ENCODE results near the gene GOLGA8Q.
"Not testable (repeated sequence)": the region's sequence is repeated elsewhere in the genome, so short reads cannot be mapped to it uniquely, and the experiment has no call there.

GOLGA8Q gene, protein sequence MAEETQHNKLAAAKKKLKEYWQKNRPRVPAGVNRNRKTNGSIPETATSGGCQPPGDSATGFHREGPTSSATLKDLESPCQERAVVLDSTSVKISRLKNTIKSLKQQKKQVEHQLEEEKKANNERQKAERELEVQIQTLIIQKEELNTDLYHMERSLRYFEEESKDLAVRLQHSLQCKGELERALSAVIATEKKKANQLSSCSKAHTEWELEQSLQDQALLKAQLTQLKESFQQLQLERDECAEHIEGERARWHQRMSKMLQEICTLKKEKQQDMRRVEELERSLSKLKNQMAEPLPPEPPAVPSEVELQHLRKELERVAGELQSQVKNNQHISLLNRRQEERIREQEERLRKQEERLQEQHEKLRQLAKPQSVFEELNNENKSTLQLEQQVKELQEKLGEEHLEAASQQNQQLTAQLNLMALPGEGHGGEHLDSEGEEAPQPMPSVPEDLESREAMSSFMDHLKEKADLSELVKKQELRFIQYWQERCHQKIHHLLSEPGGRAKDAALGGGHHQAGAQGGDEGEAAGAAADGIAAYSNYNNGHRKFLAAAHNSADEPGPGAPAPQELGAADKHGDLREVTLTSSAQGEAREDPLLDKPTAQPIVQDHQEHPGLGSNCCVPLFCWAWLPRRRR

DNA sequence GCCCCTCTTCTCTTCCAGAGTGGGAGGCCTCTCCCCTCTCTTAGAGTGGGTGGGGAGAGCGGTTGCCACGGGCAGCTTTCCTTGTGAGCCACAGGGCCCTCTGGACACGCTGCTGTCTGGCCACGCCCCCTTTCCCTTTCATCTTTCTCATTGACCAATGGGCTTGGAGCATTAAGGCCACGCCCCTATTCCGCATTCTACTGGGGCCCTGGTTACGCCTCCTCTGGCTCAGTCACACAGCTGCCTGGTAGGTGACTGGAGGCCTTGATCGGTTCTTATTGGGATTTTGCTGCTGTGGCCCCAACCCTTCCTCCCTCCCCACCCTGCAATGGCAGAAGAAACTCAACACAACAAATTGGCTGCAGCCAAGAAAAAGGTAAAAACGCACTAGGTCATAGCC lies at the start of gene GOLGA8Q:
Gene GOLGA8Q, plus strand, starts transcription at position 301 of the 400 bp plus-strand sequence. Its CDS starts 28 bp downstream, at position 329.
- DNase-seq: not testable (repeated sequence)

GRCh38 chr15:30502904-30503781 lies 48.7 kb upstream of the GOLGA8Q start:
- not testable (repeated sequence) for DNase-seq

DNA sequence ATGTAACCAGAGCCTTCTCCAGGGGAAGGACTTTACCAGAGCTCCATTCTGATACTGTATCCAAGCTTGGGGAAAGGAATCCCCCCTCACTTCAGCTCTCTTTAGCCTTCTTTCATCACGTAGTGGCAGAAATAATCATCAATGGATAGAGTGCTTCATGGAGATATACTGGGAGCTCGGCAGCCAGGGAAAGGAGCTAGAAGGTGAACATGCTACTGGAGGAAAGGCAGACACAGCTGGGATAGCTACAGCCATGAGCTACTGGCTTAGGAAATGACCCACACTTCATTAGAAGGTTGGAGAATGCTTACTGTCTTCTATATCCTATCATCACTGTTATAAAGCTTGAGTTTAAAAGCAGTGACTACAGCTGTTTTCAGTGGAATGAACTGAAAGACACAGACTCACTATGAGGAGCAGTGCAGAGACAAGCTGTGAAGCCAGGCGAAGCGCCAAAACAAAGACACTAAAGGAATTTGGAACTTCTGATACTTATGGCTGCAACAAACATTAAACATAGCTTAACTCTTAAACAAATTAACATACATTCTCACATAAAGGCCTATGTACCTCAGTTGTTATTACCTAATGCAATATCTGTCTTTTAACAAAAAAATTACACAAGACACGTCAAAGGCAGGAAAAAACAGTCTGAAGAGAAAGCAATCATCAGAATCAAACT lies 47.5 kb upstream of the GOLGA8Q start:
- DNase-seq: not testable (repeated sequence)

- DNase-seq: not testable (repeated sequence)
These were observed 37.3 kb upstream of the GOLGA8Q start for GRCh38 chr15:30514545-30514944.

DNA sequence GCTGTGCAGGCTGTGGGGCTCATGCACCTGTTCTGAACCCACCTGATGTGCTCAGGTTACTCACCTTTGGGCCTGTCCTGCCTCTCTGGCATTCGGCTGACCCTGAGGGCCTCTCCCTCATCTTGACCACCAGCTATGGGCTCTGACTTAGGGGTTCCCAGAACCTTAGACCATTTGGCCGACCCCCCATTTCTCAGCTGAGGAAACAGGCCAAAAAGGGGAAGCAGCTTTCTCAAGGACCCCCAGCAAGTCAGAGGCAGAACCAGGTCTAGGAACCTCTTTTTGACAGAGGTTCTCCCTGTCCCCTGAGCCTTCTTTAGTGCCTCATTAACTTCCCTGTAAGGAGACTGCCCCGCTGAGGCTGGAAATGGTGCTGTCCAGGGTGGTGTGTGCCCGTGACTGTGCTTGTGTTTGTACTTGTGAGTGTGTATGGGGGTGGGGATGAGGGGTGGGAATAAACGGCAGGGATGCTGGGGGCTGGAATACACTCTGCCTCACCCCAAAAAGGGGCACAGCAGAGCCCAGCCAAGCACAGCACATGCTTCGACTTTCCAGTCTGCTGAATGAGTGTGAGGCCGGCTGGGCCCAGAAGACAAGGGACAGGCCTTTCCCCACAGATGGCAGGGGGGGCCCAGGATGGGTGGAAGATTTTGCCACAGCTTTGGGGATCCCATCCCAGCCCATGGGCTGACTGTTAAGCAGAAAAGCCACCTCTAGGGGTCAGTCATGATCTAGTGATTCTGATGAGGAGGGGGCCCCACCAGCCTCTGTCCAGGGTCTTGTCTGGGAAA lies 28.2 kb upstream of the GOLGA8Q start:
- DNase-seq: not testable (repeated sequence)

GRCh38 chr15:30525912-30526311 lies 25.9 kb upstream of the GOLGA8Q start:
- DNase-seq: not testable (repeated sequence)

GRCh38 chr15:30529049-30529448 lies 22.8 kb upstream of the GOLGA8Q start:
- not testable (repeated sequence) for DNase-seq

DNA sequence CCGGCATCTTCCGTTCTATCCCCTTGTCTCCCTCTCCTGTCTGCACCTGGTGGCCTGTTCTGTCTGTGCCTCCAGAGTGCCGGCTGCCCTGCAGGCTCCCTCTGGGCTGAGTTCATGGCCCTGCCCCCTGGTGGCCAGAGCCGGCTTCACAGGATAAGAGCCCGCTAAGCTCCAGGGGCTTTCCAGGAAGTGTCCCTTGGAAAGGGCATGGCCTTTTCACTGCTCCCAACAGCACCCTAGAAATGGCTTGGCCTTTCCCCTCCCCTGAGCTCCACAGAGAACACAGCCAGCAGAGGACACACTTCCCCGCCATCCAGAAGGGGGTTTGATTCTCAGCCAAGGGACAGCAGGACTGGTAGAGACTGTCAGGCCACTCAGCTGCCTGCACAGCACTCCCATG lies 15.1 kb downstream of the GOLGA8Q start:
- not testable (repeated sequence) for DNase-seq

- DNase-seq: not testable (repeated sequence)
These were observed 21.2 kb downstream of the GOLGA8Q start for GRCh38 chr15:30573012-30573491.

DNA sequence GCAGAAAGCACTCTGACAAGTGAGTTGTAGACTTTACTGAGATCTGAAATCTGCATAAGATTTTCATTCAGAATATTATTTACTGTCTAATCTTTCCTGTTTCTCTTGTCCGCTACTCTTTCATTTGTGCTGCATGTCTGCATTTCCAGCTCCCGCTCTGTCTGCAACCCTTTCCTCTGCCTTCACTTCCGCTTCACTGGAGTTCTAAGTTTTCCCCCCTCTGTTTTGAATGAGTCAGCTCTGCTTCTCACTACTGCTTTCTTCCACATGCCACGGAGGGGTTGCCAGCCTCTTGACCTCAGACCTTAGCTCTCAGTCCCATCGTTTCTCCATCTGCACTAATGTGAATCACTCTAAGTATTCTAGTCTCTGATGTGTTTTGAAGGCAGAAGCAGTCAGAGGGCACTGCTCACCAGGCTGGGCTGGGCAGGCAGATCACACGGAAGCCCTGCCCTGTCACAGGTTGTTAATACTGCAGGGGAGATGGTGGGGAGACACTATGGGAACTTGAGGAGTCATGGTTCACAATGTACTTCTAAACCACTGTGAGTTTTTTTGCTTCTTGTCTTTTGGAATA lies 27.6 kb downstream of the GOLGA8Q start:
- not testable (repeated sequence) for DNase-seq

- not testable (repeated sequence) for DNase-seq
These were observed 28.9 kb downstream of the GOLGA8Q start for GRCh38 chr15:30580716-30581115.

GRCh38 chr15:30598953-30599352 lies 47.1 kb downstream of the GOLGA8Q start:
- DNase-seq: not testable (repeated sequence)

- peak; percentile 4 for DNase-seq
These were observed 51.9 kb downstream of the GOLGA8Q start, which contains the start of gene GOLGA8H for GRCh38 chr15:30603796-30604195. TSS of gene GOLGA8H (plus strand) at chr15:30604028. CDS start at chr15:30604126, 98 bp downstream.

Data from stimulated activated CD4-positive, alpha-beta T cell treated with anti-CD3 and anti-CD28 coated beads, Interleukin-1b, Interleukin-23, amount 100 ng/mL, for 48 hours (primary cell).